ENCODE measurements around the gene THTPA.

DNA sequence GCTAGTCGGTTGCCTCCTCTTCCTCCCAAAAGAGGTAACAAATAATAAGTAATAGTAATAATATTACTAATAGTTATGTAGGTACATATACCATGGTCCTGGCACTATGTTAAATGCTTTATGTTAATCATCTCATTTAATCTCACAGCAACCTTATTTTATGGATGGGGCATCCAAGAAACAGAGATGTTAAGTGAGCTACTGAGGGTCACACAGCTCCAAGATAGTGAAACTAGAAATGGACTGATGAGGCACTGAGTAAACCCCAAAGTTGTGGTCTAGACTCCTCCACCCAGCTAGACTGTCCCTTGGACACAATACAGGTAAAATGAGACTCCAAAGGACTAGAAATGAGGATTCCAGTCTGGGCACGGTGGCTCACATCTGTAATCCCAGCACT lies 19.6 kb upstream of the THTPA start:
- TF ChIP-seq, protein P1, sequence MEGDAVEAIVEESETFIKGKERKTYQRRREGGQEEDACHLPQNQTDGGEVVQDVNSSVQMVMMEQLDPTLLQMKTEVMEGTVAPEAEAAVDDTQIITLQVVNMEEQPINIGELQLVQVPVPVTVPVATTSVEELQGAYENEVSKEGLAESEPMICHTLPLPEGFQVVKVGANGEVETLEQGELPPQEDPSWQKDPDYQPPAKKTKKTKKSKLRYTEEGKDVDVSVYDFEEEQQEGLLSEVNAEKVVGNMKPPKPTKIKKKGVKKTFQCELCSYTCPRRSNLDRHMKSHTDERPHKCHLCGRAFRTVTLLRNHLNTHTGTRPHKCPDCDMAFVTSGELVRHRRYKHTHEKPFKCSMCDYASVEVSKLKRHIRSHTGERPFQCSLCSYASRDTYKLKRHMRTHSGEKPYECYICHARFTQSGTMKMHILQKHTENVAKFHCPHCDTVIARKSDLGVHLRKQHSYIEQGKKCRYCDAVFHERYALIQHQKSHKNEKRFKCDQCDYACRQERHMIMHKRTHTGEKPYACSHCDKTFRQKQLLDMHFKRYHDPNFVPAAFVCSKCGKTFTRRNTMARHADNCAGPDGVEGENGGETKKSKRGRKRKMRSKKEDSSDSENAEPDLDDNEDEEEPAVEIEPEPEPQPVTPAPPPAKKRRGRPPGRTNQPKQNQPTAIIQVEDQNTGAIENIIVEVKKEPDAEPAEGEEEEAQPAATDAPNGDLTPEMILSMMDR (IDR thresholded peaks at IDR 0.05): no peak
- no peak for TF ChIP-seq POLR2A (IDR thresholded peaks at IDR 0.05)
